ENCODE results near the gene POLR1G. TPM values are rescaled to one million over a fixed set of nuclear protein-coding genes. Genes with fewer than 3 reads are reported as not detected.
"Not testable (repeated sequence)": the region's sequence is repeated elsewhere in the genome, so short reads cannot be mapped to it uniquely, and the experiment has no call there.

POLR1G gene
- total RNA-seq, 2 donors from 2014 or later = 2.2 to 9.9 TPM

GRCh38 chr19:45403781-45404556, 2.5 kb upstream of the POLR1G start:
- Histone ChIP-seq H3K36me3 (no peaks in the 10 kb centered on the region), H3K27me3 (replicated peaks; ENCODE audit: insufficient read depth) (no peaks in the 10 kb centered on the region), H3K27ac (peak overlapping the region in 1 of 2 donors; percentile 97), H3K9me3 (no peaks in the 10 kb centered on the region), H3K4me1 (ENCODE audit: control insufficient read depth in 1 of 2, low read depth in 2 of 2) (peaks cover 12 to 43% of the 10 kb centered on the region in 2 donors), H3K4me3 (peak overlapping the region; percentile 88)
- ATAC-seq (ENCODE audit: insufficient number of reproducible peaks, low FRiP score, low read depth) (no peak), DNase-seq (ENCODE audit: low spot score) (no peak)
- TF ChIP-seq CTCF (IDR thresholded peaks at IDR 0.05) = peak; percentile 30

- peaks cover 12 to 42% of the 10 kb centered on the region in 2 donors for H3K4me1 ChIP-seq (ENCODE audit: control insufficient read depth in 1 of 2, low read depth in 2 of 2)
- peak; percentile 36 for DNase-seq (ENCODE audit: low spot score)
Observed at GRCh38 chr19:45404557-45405434, 1.6 kb upstream of the POLR1G start, which contains the start of gene PPP1R13L. Gene PPP1R13L, minus strand, starts transcription at chr19:45405069. Its CDS starts 6,751 bp downstream, at chr19:45398318.

DNA sequence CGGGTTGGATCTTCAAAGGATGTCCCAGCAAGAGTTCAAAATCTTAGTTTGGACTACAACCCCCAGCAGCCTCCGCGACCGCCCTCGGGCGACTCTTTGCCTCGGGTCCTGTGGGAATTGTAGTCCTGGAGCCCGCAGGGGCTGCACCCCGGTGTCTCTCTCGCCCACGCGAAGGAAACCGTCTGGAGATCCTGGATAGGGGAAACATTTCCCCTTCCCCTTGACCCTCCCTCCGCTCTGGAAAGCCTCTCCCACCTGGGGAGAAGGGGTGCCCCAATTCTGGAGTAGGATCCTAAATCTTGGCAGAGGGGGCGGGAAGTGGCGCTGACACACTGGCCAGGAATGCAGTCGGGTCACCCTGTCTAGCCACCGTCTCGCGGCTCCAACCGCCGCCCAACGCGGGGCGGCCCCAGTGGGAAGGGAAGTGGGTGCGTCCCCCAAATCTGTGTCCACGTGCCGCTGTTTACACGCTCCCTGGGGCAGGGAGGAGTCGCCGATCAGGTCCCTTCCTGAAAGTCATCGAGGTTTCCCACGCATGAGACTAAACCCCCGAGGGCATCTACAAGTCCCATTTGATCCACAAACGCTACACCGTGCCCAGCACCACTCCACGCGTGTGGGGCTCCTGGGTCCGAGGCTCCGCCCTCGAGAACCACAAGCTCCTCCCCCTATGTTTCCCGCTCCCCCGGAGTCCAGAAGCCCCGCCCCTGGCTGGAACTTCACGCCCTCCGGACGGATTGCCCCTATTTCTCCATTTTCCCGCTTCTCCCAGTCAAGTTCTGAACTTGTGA, 814 bp upstream of the POLR1G start:
- peak; percentile 65 for DNase-seq (ENCODE audit: low spot score)
- TF ChIP-seq CTCF (IDR thresholded peaks at IDR 0.05) = no peak
- Histone ChIP-seq H3K9me3 (no peaks in the 10 kb centered on the region), H3K4me1 (ENCODE audit: control insufficient read depth in 1 of 2, low read depth in 2 of 2) (peaks cover 12 to 42% of the 10 kb centered on the region in 2 donors), H3K36me3 (no peaks in the 10 kb centered on the region), H3K27me3 (replicated peaks; ENCODE audit: insufficient read depth) (no peaks in the 10 kb centered on the region), H3K4me3 (peak overlapping the region; percentile 88), H3K27ac (peak overlapping the region; percentile 97)
- peak; percentile 63 for ATAC-seq (ENCODE audit: insufficient number of reproducible peaks, low FRiP score, low read depth)

More at GRCh38 chr19:45404557-45405434, 1.6 kb upstream of the POLR1G start, which contains the start of gene PPP1R13L:
- Histone ChIP-seq H3K4me3 (peak within 1 kb of the TSS; percentile 88), H3K9me3 (no peaks in the 10 kb centered on the region), H3K27me3 (replicated peaks; ENCODE audit: insufficient read depth) (no peaks in the 10 kb centered on the region), H3K36me3 (no peaks in the 10 kb centered on the region), H3K27ac (peak within 1 kb of the TSS; percentile 97)
- peak; percentile 32 for ATAC-seq (ENCODE audit: insufficient number of reproducible peaks, low FRiP score, low read depth)
- no peak for TF ChIP-seq CTCF (IDR thresholded peaks at IDR 0.05)

- DNase-seq (ENCODE audit: low spot score) (no peak), ATAC-seq (ENCODE audit: insufficient number of reproducible peaks, low FRiP score, low read depth) (no peak)
- peaks cover 12 to 42% of the 10 kb centered on the region in 2 donors for H3K4me1 ChIP-seq (ENCODE audit: control insufficient read depth in 1 of 2, low read depth in 2 of 2)
- H3K9me3 ChIP-seq = no peaks in the 10 kb centered on the region
- no peak for TF ChIP-seq CTCF (IDR thresholded peaks at IDR 0.05)
- H3K27ac ChIP-seq = no peak overlapping the region
- no peaks in the 10 kb centered on the region for H3K36me3 ChIP-seq
- H3K4me3 ChIP-seq = peak overlapping the region; percentile 88
- no peaks in the 10 kb centered on the region for H3K27me3 ChIP-seq (replicated peaks; ENCODE audit: insufficient read depth)
Observed at GRCh38 chr19:45407091-45407375, 589 bp downstream of the POLR1G start.

DNA sequence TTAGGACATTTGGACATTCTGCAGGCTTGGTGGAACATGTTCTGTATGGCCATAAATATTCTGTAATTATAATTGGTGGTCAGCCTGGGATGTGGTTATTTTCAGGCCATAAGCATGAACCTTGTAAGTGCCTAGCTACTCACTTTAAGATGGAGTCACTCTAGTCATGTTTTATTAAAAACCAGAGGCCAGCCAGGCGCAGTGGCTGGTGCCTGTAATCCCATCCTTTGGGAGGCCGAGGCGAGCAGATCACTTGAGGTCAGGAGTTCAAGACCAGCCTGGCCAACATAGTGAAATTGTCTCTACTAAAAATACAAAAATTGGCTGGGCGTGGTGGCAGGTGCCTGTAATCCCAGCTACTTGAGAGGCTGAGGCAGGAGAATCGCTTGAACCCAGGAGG, 1.1 kb downstream of the POLR1G start:
- DNase-seq (ENCODE audit: low spot score); ATAC-seq (ENCODE audit: insufficient number of reproducible peaks, low FRiP score, low read depth); H3K9me3 ChIP-seq; H3K4me3 ChIP-seq; H3K36me3 ChIP-seq; H3K27ac ChIP-seq; H3K27me3 ChIP-seq (replicated peaks; ENCODE audit: insufficient read depth): not testable (repeated sequence)
- peaks cover 12 to 36% of the 10 kb centered on the region in 2 donors for H3K4me1 ChIP-seq (ENCODE audit: control insufficient read depth in 1 of 2, low read depth in 2 of 2)

Data from thoracic aorta (tissue), 2 donors.